Sigmoid colon (tissue), 7 donors: Measurements from ENCODE around the gene LRIT2. TPM values are rescaled to one million over a fixed set of nuclear protein-coding genes. Genes with fewer than 3 reads are reported as not detected.

Experiments used
- DNase-seq: peaks from one replicate; pipeline ENCODE4 v3.0.0-alpha.2; 2019
- H3K27ac ChIP-seq, 4 donors: fragments of 200-600 bp; sonication (generic); one replicate each; pipeline ENCODE4 v1.5.1; 2016 to 2019; ENCODE audit warnings: mild to moderate bottlenecking in 1 of 4
- H3K27me3 ChIP-seq, 3 donors: fragments of 200-600 bp; sonication (generic); one replicate each; pipeline ENCODE4 v1.5.1; 2019; ENCODE audit warnings: mild to moderate bottlenecking in 1 of 3
- H3K36me3 ChIP-seq, 4 donors: fragments of 200-600 bp; sonication (generic); one replicate each; pipeline ENCODE4 v1.5.1; 2016 to 2019
- H3K4me1 ChIP-seq, 4 donors: fragments of 200-600 bp; sonication (generic); one replicate each; pipeline ENCODE4 v1.5.1; 2017 to 2019
- H3K4me3 ChIP-seq, 4 donors: fragments of 200-600 bp; sonication (generic); one replicate each; pipeline ENCODE4 v1.5.1; 2017 to 2019; ENCODE audit warnings: mild to moderate bottlenecking in 2 of 4, moderate library complexity in 1 of 4
- H3K9me3 ChIP-seq, 4 donors: fragments of 200-600 bp in 3 of 4; sonication (generic) in 3 of 4; one replicate each; pipeline versions ENCODE4 v1.5.1 to v1.6.1; 2013 to 2019
- EP300 ChIP-seq, 4 donors: sonication (generic); formaldehyde crosslinking; IDR thresholded peaks; one replicate each; pipeline ENCODE4 v1.6.1; 2017; ENCODE audit warnings: antibody characterized with exemption in 4 of 4
- POLR2A ChIP-seq, 2 donors: fragments of 450-650 bp; IDR thresholded peaks; one replicate each; pipeline ENCODE4 v1.6.1; 2016; ENCODE audit warnings: antibody characterized with exemption in 2 of 2, mild to moderate bottlenecking in 2 of 2, moderate library complexity in 2 of 2
- POLR2AphosphoS5 ChIP-seq, 4 donors: sonication (generic); formaldehyde crosslinking; IDR thresholded peaks; one replicate each; pipeline ENCODE4 v1.6.1; 2017; ENCODE audit warnings: antibody characterized with exemption in 4 of 4
- WGBS, 2 donors: extraction: QIAGEN DNeasy Blood & Tissue Kit; methylation state at CpG; one replicate each; pipeline ENCODE4 v1.1.7; 2013; 5-methylcytosine and 5-hydroxymethylcytosine counted together
- intact Hi-C: fragments of 100-400 bp; cut with DNase I; formaldehyde crosslinking; loops from one replicate; pipeline ENCODE4 v1.15.1; 2023
- polyA plus RNA-seq, 3 donors: library from polyadenylated mRNA; stranded (reverse); fragments of 200-250 nt; gene quantifications; one replicate each; pipeline ENCODE4 v1.2.3, GENCODE V29; 2013
- total RNA-seq, 4 donors: library from RNA; depleted of rRNA; stranded (reverse); fragments of >200 nt; gene quantifications; one replicate each; pipeline ENCODE4 v1.1.0, GENCODE V29; 2016
- TF ChIP-seq, protein P1 (sequence below), 4 experiments: fragments of 450-650 bp in 3 of 4; fragments of 200-600 bp in 1 of 4; IDR thresholded peaks; one replicate each; pipeline ENCODE4 v1.5.1; 2016 to 2019; ENCODE audit warnings: antibody characterized with exemption in 4 of 4, mild to moderate bottlenecking in 3 of 4, moderate library complexity in 2 of 4
- donor health status: healthy with polysubstance abuse.
- donor health status: Bipolar disorder and iron deficiency.
- donor health status: healthy.

Gene LRIT2
- total and polyA plus RNA-seq, 7 donors: 0.03 TPM; not detected in 6

DNA sequence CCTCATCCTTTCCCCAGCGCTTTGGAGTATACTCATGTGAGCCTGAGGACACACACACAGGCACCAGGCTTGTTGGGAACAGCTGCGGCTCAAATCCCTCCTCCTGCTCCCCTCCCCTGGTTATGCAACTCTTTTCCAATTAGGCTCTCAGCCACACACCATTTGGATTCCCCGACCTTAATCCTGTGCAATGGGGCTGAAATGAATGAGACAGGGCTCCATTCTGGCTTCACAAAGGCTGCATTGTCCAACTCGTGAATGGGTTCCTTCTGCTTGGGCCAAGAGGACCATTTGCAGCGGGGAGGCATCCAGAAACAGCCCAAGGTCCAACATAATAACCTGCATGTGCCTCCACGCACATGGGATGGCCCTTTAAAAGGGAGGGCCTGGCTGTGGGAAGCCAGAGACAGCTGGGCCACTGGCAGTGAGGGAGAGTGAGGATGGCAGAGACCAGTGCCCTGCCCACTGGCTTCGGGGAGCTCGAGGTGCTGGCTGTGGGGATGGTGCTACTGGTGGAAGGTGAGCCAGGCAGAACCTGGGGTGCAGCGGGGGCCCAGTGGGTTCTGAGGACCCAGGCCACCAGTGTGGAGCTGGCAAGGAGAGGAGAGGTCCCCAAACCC lies 19.4 kb upstream of the LRIT2 start, which contains the start of gene RGR:
TSS of gene RGR (plus strand) at position 403 of the 620 bp plus-strand sequence. CDS start at position 441, 38 bp downstream.
- WGBS, 2 donors: 40 to 59% methylated on average over 9 of the region's 9 CpGs
- DNase-seq: peak; percentile 76
- Histone ChIP-seq H3K4me3 (no peak within 1 kb of the TSS), H3K27ac (peak within 1 kb of the TSS in 1 of 4 donors; percentile 28), H3K27me3 (no peaks in the 10 kb centered on the region), H3K9me3 (no peaks in the 10 kb centered on the region), H3K4me1 (no peaks in the 10 kb centered on the region), H3K36me3 (no peaks in the 10 kb centered on the region)
- TF ChIP-seq, protein P1, sequence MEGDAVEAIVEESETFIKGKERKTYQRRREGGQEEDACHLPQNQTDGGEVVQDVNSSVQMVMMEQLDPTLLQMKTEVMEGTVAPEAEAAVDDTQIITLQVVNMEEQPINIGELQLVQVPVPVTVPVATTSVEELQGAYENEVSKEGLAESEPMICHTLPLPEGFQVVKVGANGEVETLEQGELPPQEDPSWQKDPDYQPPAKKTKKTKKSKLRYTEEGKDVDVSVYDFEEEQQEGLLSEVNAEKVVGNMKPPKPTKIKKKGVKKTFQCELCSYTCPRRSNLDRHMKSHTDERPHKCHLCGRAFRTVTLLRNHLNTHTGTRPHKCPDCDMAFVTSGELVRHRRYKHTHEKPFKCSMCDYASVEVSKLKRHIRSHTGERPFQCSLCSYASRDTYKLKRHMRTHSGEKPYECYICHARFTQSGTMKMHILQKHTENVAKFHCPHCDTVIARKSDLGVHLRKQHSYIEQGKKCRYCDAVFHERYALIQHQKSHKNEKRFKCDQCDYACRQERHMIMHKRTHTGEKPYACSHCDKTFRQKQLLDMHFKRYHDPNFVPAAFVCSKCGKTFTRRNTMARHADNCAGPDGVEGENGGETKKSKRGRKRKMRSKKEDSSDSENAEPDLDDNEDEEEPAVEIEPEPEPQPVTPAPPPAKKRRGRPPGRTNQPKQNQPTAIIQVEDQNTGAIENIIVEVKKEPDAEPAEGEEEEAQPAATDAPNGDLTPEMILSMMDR (IDR thresholded peaks at IDR 0.05): no peak
- TF ChIP-seq POLR2AphosphoS5 (IDR thresholded peaks at IDR 0.05): peak in 2 of 4 donors; percentile 13 to 35
- intact Hi-C loops: no loop called here

DNA sequence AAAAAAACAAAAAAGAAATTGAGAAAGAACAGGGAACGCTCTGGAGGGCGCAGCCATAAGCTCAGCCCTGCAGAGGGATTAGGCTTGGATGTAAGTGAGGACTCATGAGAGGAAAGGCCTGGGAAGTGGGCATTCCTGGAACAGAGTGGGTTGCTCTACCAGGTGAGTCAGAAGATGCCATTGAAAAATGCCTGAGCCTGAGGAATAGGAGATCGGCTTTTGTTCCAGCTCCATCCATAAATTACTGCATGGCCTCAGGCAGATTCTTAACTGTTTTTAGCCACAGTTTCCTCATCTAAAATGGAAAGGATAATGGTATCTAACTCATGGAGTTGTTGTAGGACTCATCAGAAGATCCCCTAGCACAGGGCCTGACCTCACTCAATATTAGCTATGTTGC lies 18.4 kb upstream of the LRIT2 start:
- Histone ChIP-seq H3K27me3 (no peaks in the 10 kb centered on the region), H3K4me3 (no peak overlapping the region), H3K27ac (peak overlapping the region in 1 of 4 donors; percentile 28), H3K36me3 (no peaks in the 10 kb centered on the region), H3K4me1 (no peaks in the 10 kb centered on the region), H3K9me3 (no peaks in the 10 kb centered on the region)
- TF ChIP-seq, protein P1 (IDR thresholded peaks at IDR 0.05): no peak
- no peak for TF ChIP-seq POLR2A (IDR thresholded peaks at IDR 0.05)
- TF ChIP-seq POLR2AphosphoS5 (IDR thresholded peaks at IDR 0.05): no peak
- no peak for TF ChIP-seq EP300 (IDR thresholded peaks at IDR 0.05)
- 96 to 97% methylated on average over 3 of the region's 3 CpGs for WGBS, 2 donors
- DNase-seq: no peak
- intact Hi-C loops: no loop called here

DNA sequence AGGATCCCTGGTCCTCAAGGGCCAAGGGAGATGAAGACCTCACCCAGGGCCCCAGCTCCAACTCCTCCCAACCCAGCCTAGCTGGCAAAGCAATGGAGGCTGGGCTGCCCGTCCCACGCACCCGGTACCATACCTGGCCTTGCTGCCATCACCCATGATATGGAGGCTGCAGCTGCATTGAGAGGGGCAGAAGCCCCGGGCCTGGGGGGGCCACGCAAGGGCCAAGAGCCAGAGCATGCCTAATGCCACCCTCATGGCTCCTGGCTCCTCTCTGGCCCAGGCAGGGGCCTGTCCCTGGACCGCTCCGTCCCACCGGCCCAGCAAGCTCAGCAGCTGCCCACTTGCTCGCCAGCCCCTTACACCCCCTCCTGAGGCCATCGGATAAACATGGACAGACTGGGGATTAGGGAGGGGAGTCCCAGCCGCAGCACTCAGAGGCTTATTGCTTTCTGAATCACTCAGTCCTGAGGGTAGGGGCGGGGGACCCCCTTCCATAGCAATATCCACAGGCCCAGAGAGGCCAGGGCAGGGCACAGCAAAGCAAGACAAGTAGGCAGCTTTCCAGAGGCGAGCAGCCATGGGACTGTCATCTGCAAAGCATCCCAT lies 15.9 kb upstream of the LRIT2 start, which contains the start of gene LRIT1:
TSS of gene LRIT1 (minus strand) at position 362 of the 606 bp plus-strand sequence. CDS start at position 255, 107 bp downstream.
- H3K27ac ChIP-seq: no peak within 1 kb of the TSS
- intact Hi-C loops: no loop called here
- no peaks in the 10 kb centered on the region for H3K4me1 ChIP-seq
- no peak for TF ChIP-seq POLR2AphosphoS5 (IDR thresholded peaks at IDR 0.05)
- TF ChIP-seq EP300 (IDR thresholded peaks at IDR 0.05): no peak
- TF ChIP-seq, protein P1 (IDR thresholded peaks at IDR 0.05): no peak
- TF ChIP-seq POLR2A (IDR thresholded peaks at IDR 0.05): no peak
- no peak for DNase-seq
- H3K36me3 ChIP-seq: no peaks in the 10 kb centered on the region
- no peak within 1 kb of the TSS for H3K4me3 ChIP-seq
- 82 to 87% methylated on average over 13 of the region's 13 CpGs for WGBS, 2 donors
- H3K27me3 ChIP-seq: peaks cover 0 to 20% (median 6%) of the 10 kb centered on the region in 3 donors
- no peaks in the 10 kb centered on the region for H3K9me3 ChIP-seq

DNA sequence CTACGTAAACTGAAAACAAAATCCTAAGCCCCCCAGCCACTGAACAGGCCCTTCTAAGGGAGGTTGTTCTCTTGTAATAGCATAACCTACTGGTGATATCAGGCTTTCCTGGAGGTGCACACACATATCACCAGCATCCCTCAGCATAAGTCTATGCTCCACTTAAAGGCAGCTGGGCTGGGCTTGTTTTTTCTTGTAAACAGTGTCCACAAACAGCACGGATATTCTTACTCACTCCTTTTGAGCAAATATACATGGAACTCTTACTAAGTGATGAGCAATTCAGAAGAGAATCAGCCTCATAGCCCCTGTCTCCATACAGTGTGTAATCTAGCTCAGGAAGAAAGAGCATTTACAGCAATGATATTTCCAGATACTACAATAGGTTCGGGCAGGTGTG lies 13.6 kb upstream of the LRIT2 start:
- Histone ChIP-seq H3K4me3 (no peak overlapping the region), H3K9me3 (no peaks in the 10 kb centered on the region), H3K36me3 (no peaks in the 10 kb centered on the region), H3K4me1 (no peaks in the 10 kb centered on the region), H3K27me3 (peaks cover 0 to 20% (median 6%) of the 10 kb centered on the region in 3 donors), H3K27ac (no peak overlapping the region)
- intact Hi-C loops: no loop called here
- no peak for DNase-seq
- WGBS, 2 donors: 70 to 82% methylated on average over 3 of the region's 3 CpGs
- no peak for TF ChIP-seq POLR2A (IDR thresholded peaks at IDR 0.05)
- no peak for TF ChIP-seq EP300 (IDR thresholded peaks at IDR 0.05)
- TF ChIP-seq POLR2AphosphoS5 (IDR thresholded peaks at IDR 0.05): no peak
- TF ChIP-seq, protein P1 (IDR thresholded peaks at IDR 0.05): no peak
